Measurements from ENCODE around the gene MAPK8IP3.

The MAPK8IP3 gene

GRCh38 chr16:1705688-1706385 is at the start of gene MAPK8IP3:
MAPK8IP3 (plus strand) TSS chr16:1706195; CDS start chr16:1706340, 145 bp downstream.
- peak; percentile 100 for DNase-seq (ENCODE audit: low spot score in 2 of 2)

GRCh38 chr16:1656808-1657617 is 49.0 kb upstream of the MAPK8IP3 start:
- no peak overlapping the region for H3K4me3 Mint-ChIP-seq
- ATAC-seq (no peak), DNase-seq (ENCODE audit: low spot score in 2 of 2) (no peak)
- H3K27ac Mint-ChIP-seq: no peak overlapping the region
- H3K36me3 Mint-ChIP-seq: peaks cover 74% of the 10 kb centered on the region
- peaks cover 8% of the 10 kb centered on the region for H3K4me1 Mint-ChIP-seq
- H3K9me3 Mint-ChIP-seq: no peaks in the 10 kb centered on the region

More at GRCh38 chr16:1705688-1706385, at the start of gene MAPK8IP3:
- H3K36me3 Mint-ChIP-seq: peaks cover 35% of the 10 kb centered on the region
- peak within 1 kb of the TSS; percentile 98 for H3K27ac Mint-ChIP-seq
- H3K9me3 Mint-ChIP-seq: no peaks in the 10 kb centered on the region
- H3K4me1 Mint-ChIP-seq: peaks cover 10% of the 10 kb centered on the region
- ATAC-seq: peak; percentile 90
- H3K4me3 Mint-ChIP-seq: peak within 1 kb of the TSS; percentile 99

- H3K27ac Mint-ChIP-seq: peak overlapping the region; percentile 50
- H3K4me3 Mint-ChIP-seq: no peak overlapping the region
- peaks cover 74% of the 10 kb centered on the region for H3K36me3 Mint-ChIP-seq
- no peak for ATAC-seq
- no peak for DNase-seq (ENCODE audit: low spot score in 2 of 2)
- no peaks in the 10 kb centered on the region for H3K9me3 Mint-ChIP-seq
- peaks cover 7% of the 10 kb centered on the region for H3K4me1 Mint-ChIP-seq
Measured at GRCh38 chr16:1657841-1658240, 48.2 kb upstream of the MAPK8IP3 start.

- no peak overlapping the region for H3K27ac Mint-ChIP-seq
Measured at GRCh38 chr16:1659031-1659430, 47.0 kb upstream of the MAPK8IP3 start.

GRCh38 chr16:1661826-1662225 is 44.2 kb upstream of the MAPK8IP3 start:
- H3K27ac Mint-ChIP-seq: no peak overlapping the region
- H3K4me1 Mint-ChIP-seq: peaks cover 7% of the 10 kb centered on the region
- ATAC-seq (no peak), DNase-seq (ENCODE audit: low spot score in 2 of 2) (no peak)
- H3K4me3 Mint-ChIP-seq: no peak overlapping the region
- H3K9me3 Mint-ChIP-seq: no peaks in the 10 kb centered on the region
- peaks cover 60% of the 10 kb centered on the region for H3K36me3 Mint-ChIP-seq

More at GRCh38 chr16:1659031-1659430, 47.0 kb upstream of the MAPK8IP3 start:
- no peaks in the 10 kb centered on the region for H3K9me3 Mint-ChIP-seq
- H3K4me1 Mint-ChIP-seq: peaks cover 7% of the 10 kb centered on the region
- ATAC-seq (no peak), DNase-seq (ENCODE audit: low spot score in 2 of 2) (no peak)
- peaks cover 74% of the 10 kb centered on the region for H3K36me3 Mint-ChIP-seq
- H3K4me3 Mint-ChIP-seq: no peak overlapping the region

GRCh38 chr16:1662543-1662942 is 43.5 kb upstream of the MAPK8IP3 start:
- no peak for DNase-seq (ENCODE audit: low spot score in 2 of 2)
- Mint-ChIP-seq H3K4me1 (peaks cover 7% of the 10 kb centered on the region), H3K9me3 (no peaks in the 10 kb centered on the region), H3K27ac (no peak overlapping the region), H3K4me3 (no peak overlapping the region), H3K36me3 (peaks cover 60% of the 10 kb centered on the region)
- ATAC-seq: no peak

- Mint-ChIP-seq H3K27ac (no peak overlapping the region), H3K4me3 (no peak overlapping the region), H3K36me3 (peaks cover 61% of the 10 kb centered on the region), H3K9me3 (no peaks in the 10 kb centered on the region), H3K4me1 (no peaks in the 10 kb centered on the region)
- ATAC-seq: no peak
- no peak for DNase-seq (ENCODE audit: low spot score in 2 of 2)
Measured at GRCh38 chr16:1665829-1666228, 40.2 kb upstream of the MAPK8IP3 start.

- DNase-seq (ENCODE audit: low spot score in 2 of 2): no peak
- H3K27ac Mint-ChIP-seq: no peak overlapping the region
- H3K4me1 Mint-ChIP-seq: no peaks in the 10 kb centered on the region
- ATAC-seq: no peak
- H3K9me3 Mint-ChIP-seq: no peaks in the 10 kb centered on the region
- no peak overlapping the region for H3K4me3 Mint-ChIP-seq
- peaks cover 64% of the 10 kb centered on the region for H3K36me3 Mint-ChIP-seq
Measured at GRCh38 chr16:1666316-1666715, 39.7 kb upstream of the MAPK8IP3 start.

- DNase-seq (ENCODE audit: low spot score in 2 of 2) (no peak), ATAC-seq (peak; percentile 24)
- no peak overlapping the region for H3K27ac Mint-ChIP-seq
- H3K9me3 Mint-ChIP-seq: no peaks in the 10 kb centered on the region
- H3K4me1 Mint-ChIP-seq: no peaks in the 10 kb centered on the region
- no peak overlapping the region for H3K4me3 Mint-ChIP-seq
- H3K36me3 Mint-ChIP-seq: peaks cover 56% of the 10 kb centered on the region
Measured at GRCh38 chr16:1667271-1667670, 38.7 kb upstream of the MAPK8IP3 start.

GRCh38 chr16:1667916-1668315 is 38.1 kb upstream of the MAPK8IP3 start:
- no peak overlapping the region for H3K27ac Mint-ChIP-seq
- DNase-seq (ENCODE audit: low spot score in 2 of 2): no peak
- no peaks in the 10 kb centered on the region for H3K4me1 Mint-ChIP-seq
- no peak overlapping the region for H3K4me3 Mint-ChIP-seq
- no peaks in the 10 kb centered on the region for H3K9me3 Mint-ChIP-seq
- ATAC-seq: no peak
- peaks cover 53% of the 10 kb centered on the region for H3K36me3 Mint-ChIP-seq

GRCh38 chr16:1668612-1669319 is 37.2 kb upstream of the MAPK8IP3 start:
- peaks cover 53% of the 10 kb centered on the region for H3K36me3 Mint-ChIP-seq
- no peak for DNase-seq (ENCODE audit: low spot score in 2 of 2)

GRCh38 chr16:1669698-1670097 is 36.3 kb upstream of the MAPK8IP3 start:
- ATAC-seq: no peak
- H3K27ac Mint-ChIP-seq: no peak overlapping the region
- H3K9me3 Mint-ChIP-seq: no peaks in the 10 kb centered on the region
- H3K4me3 Mint-ChIP-seq: no peak overlapping the region
- DNase-seq (ENCODE audit: low spot score in 2 of 2): no peak
- peaks cover 52% of the 10 kb centered on the region for H3K36me3 Mint-ChIP-seq
- no peaks in the 10 kb centered on the region for H3K4me1 Mint-ChIP-seq

More at GRCh38 chr16:1668612-1669319, 37.2 kb upstream of the MAPK8IP3 start:
- Mint-ChIP-seq H3K9me3 (no peaks in the 10 kb centered on the region), H3K4me3 (no peak overlapping the region), H3K4me1 (no peaks in the 10 kb centered on the region), H3K27ac (no peak overlapping the region)
- ATAC-seq: no peak

- H3K36me3 Mint-ChIP-seq: peaks cover 59% of the 10 kb centered on the region
- H3K27ac Mint-ChIP-seq: no peak overlapping the region
- no peaks in the 10 kb centered on the region for H3K4me1 Mint-ChIP-seq
- H3K4me3 Mint-ChIP-seq: no peak overlapping the region
- DNase-seq (ENCODE audit: low spot score in 2 of 2) (no peak), ATAC-seq (no peak)
- no peaks in the 10 kb centered on the region for H3K9me3 Mint-ChIP-seq
Measured at GRCh38 chr16:1670371-1670770, 35.6 kb upstream of the MAPK8IP3 start.

GRCh38 chr16:1670866-1671265 is 35.1 kb upstream of the MAPK8IP3 start:
- Mint-ChIP-seq H3K4me1 (no peaks in the 10 kb centered on the region), H3K9me3 (no peaks in the 10 kb centered on the region), H3K4me3 (no peak overlapping the region), H3K27ac (peak overlapping the region; percentile 6), H3K36me3 (peaks cover 61% of the 10 kb centered on the region)
- no peak for ATAC-seq
- no peak for DNase-seq (ENCODE audit: low spot score in 2 of 2)

GRCh38 chr16:1673424-1674151 is 32.4 kb upstream of the MAPK8IP3 start:
- DNase-seq (ENCODE audit: low spot score in 2 of 2) (no peak), ATAC-seq (no peak)
- Mint-ChIP-seq H3K27ac (no peak overlapping the region), H3K4me1 (peaks cover 7% of the 10 kb centered on the region), H3K4me3 (no peak overlapping the region), H3K9me3 (no peaks in the 10 kb centered on the region), H3K36me3 (peaks cover 55% of the 10 kb centered on the region)

Measured in stimulated activated effector memory CD8-positive, alpha-beta T cell treated with anti-CD3 and anti-CD28 coated beads, Interleukin-12 subunit alpha, Interleukin-12 subunit beta, amount 100 ng/mL, for 72 hours (primary cell).